ENCODE data around the gene LYSET. TPM values are rescaled to one million over a fixed set of nuclear protein-coding genes. Genes with fewer than 3 reads are reported as not detected.

The LYSET gene
- total and polyA plus RNA-seq, 2 donors (not counting 1 experiment from before 2014, with no cell fraction given): 11.1 to 18.8 TPM

- Histone ChIP-seq H3K79me2 (ENCODE audit: control insufficient read depth, insufficient read depth, low read length) (peaks cover 50% of the 10 kb centered on the region), H3K27ac (ENCODE audit: low read length in 2 of 2) (peak overlapping the region; percentile 64 to 84), H3K4me3 (ENCODE audit: control extremely low read depth in 1 of 5, extremely low read depth in 1 of 5, insufficient read depth in 1 of 5, low read depth in 2 of 5, low read length in 4 of 5) (peak overlapping the region; percentile 2 to 97 (median 94)), H3K27me3 (replicated peaks in 1 of 4; ENCODE audit: control extremely low read depth in 1 of 4, control insufficient read depth in 3 of 4, insufficient read depth in 4 of 4, low read length in 3 of 4) (no peaks in the 10 kb centered on the region), H3K9me3 (ENCODE audit: control extremely low read depth in 1 of 3, control insufficient read depth in 2 of 3, insufficient read depth in 1 of 3, low read length in 2 of 3) (no peaks in the 10 kb centered on the region), H2AFZ (ENCODE audit: insufficient read depth, low read depth, low read length, poor library complexity, severe bottlenecking) (peak overlapping the region; percentile 99), H3K4me2 (replicated peaks; ENCODE audit: low read depth, low read length, poor library complexity, severe bottlenecking) (peak overlapping the region; percentile 85), H3K9ac (ENCODE audit: low read length) (peak overlapping the region; percentile 95), H3K36me3 (replicated peaks in 1 of 2; ENCODE audit: control extremely low read depth in 1 of 2, control insufficient read depth in 1 of 2, extremely low read depth in 1 of 2, insufficient read depth in 2 of 2, low read length in 1 of 2) (peaks cover 2 to 3% of the 10 kb centered on the region in 2 experiments), H3K4me1 (ENCODE audit: control insufficient read depth in 2 of 2, insufficient read depth in 2 of 2, low read length in 2 of 2) (peaks cover 28 to 46% of the 10 kb centered on the region in 2 donors), H4K20me1 (ENCODE audit: control insufficient read depth, insufficient read depth, low read length, poor library complexity, severe bottlenecking) (no peaks in the 10 kb centered on the region)
- Mint-ChIP-seq H3K4me1 (peaks cover 61% of the 10 kb centered on the region), H3K27ac (peak overlapping the region; percentile 91), H3K4me3 (peak overlapping the region; percentile 97), H3K9me3 (ENCODE audit: insufficient read depth) (no peaks in the 10 kb centered on the region), H3K27me3 (no peaks in the 10 kb centered on the region)
- intact Hi-C loops (cut with micrococcal nuclease): loop anchor here (1.0 to 10.0 kb wide), 9 partner anchors 22 to 1101 kb away; partner anchors contain the start of genes ATXN3, BTBD7, ITPK1 and LYSET
- CTCF ChIA-PET: interaction anchor here (0.6 to 2.8 kb wide), 18 partner anchors 9 to 1085 kb away, joined by 3 to 14 read pairs (median 4); partner anchors contain the start of genes LYSET and MOAP1
- DNase-seq (peak; percentile 29), ATAC-seq (ENCODE audit: low read depth) (peak; percentile 39)
- WGBS (ENCODE audit: insufficient coverage): under 1% methylated on average over 16 of the region's 23 CpGs
- POLR2A ChIA-PET: interaction anchor here (1.1 to 2.9 kb wide), 2 partner anchors 12 to 23 kb away, joined by 3 to 11 read pairs; partner anchors contain the start of genes LYSET and MOAP1
- TF ChIP-seq CTCF (IDR thresholded peaks at IDR 0.05) (peak; percentile 24), EZH2 (IDR thresholded peaks at IDR 0.05; ENCODE audit: borderline replicate concordance, insufficient read depth, low read depth, low read length, poor library complexity, severe bottlenecking) (no peak)
These were observed 22.6 kb downstream of the LYSET start for GRCh38 chr14:93207468-93208308.

- no peak overlapping the region for H2AFZ ChIP-seq (ENCODE audit: insufficient read depth, low read depth, low read length, poor library complexity, severe bottlenecking)
- Mint-ChIP-seq H3K27ac (peak overlapping the region; percentile 64), H3K4me1 (peaks cover 39% of the 10 kb centered on the region), H3K27me3 (no peaks in the 10 kb centered on the region), H3K4me3 (peak overlapping the region; percentile 9), H3K9me3 (ENCODE audit: insufficient read depth) (no peaks in the 10 kb centered on the region)
- no peak overlapping the region for H3K4me2 ChIP-seq (replicated peaks; ENCODE audit: low read depth, low read length, poor library complexity, severe bottlenecking)
- WGBS (ENCODE audit: insufficient coverage): no CpG with 5 or more reads among the region's 3 CpGs
- H4K20me1 ChIP-seq (ENCODE audit: control insufficient read depth, insufficient read depth, low read length, poor library complexity, severe bottlenecking): no peaks in the 10 kb centered on the region
- intact Hi-C loops (cut with micrococcal nuclease): no loop called here
- H3K79me2 ChIP-seq (ENCODE audit: control insufficient read depth, insufficient read depth, low read length): peaks cover 15% of the 10 kb centered on the region
- CTCF ChIA-PET: interaction anchor here (1.1 to 1.2 kb wide), 2 partner anchors 13 to 22 kb away, joined by 3 read pairs; no protein-coding TSS in a partner anchor
- no peaks in the 10 kb centered on the region for H3K27me3 ChIP-seq (replicated peaks in 1 of 4; ENCODE audit: control extremely low read depth in 1 of 4, control insufficient read depth in 3 of 4, insufficient read depth in 4 of 4, low read length in 3 of 4)
- H3K9me3 ChIP-seq (ENCODE audit: control extremely low read depth in 1 of 3, control insufficient read depth in 2 of 3, insufficient read depth in 1 of 3, low read length in 2 of 3): no peaks in the 10 kb centered on the region
- TF ChIP-seq CTCF (IDR thresholded peaks at IDR 0.05) (no peak), EZH2 (IDR thresholded peaks at IDR 0.05; ENCODE audit: borderline replicate concordance, insufficient read depth, low read depth, low read length, poor library complexity, severe bottlenecking) (no peak)
- peaks cover 21 to 32% of the 10 kb centered on the region in 2 donors for H3K4me1 ChIP-seq (ENCODE audit: control insufficient read depth in 2 of 2, insufficient read depth in 2 of 2, low read length in 2 of 2)
- DNase-seq: peak; percentile 30
- no peak overlapping the region for H3K4me3 ChIP-seq (ENCODE audit: control extremely low read depth in 1 of 5, extremely low read depth in 1 of 5, insufficient read depth in 1 of 5, low read depth in 2 of 5, low read length in 4 of 5)
- POLR2A ChIA-PET: no interaction called here
- H3K36me3 ChIP-seq (replicated peaks in 1 of 2; ENCODE audit: control extremely low read depth in 1 of 2, control insufficient read depth in 1 of 2, extremely low read depth in 1 of 2, insufficient read depth in 2 of 2, low read length in 1 of 2): peaks cover 1 to 29% of the 10 kb centered on the region in 2 experiments
- peak overlapping the region; percentile 52 to 54 for H3K27ac ChIP-seq (ENCODE audit: low read length in 2 of 2)
- no peak overlapping the region for H3K9ac ChIP-seq (ENCODE audit: low read length)
- peak; percentile 32 for ATAC-seq (ENCODE audit: low read depth)
These were observed 27.3 kb downstream of the LYSET start for GRCh38 chr14:93212432-93212831.

Measured in B cell (primary cell).